ENCODE data around the gene HRH2.

Gene HRH2

GRCh38 chr5:175658299-175659145, 651 bp downstream of the HRH2 start:
- peaks cover 4% of the 10 kb centered on the region for H3K36me3 Mint-ChIP-seq
- peak overlapping the region; percentile 83 for H3K27ac Mint-ChIP-seq
- H3K27me3 Mint-ChIP-seq, result no peaks in the 10 kb centered on the region
- H3K9me3 Mint-ChIP-seq, result no peaks in the 10 kb centered on the region
- peak overlapping the region; percentile 93 for H3K4me3 Mint-ChIP-seq
- H3K4me1 Mint-ChIP-seq, result peaks cover 83% of the 10 kb centered on the region

- H3K27ac Mint-ChIP-seq, result peak overlapping the region; percentile 18
- peak overlapping the region; percentile 93 for H3K4me3 Mint-ChIP-seq
- H3K36me3 Mint-ChIP-seq, result peaks cover 7% of the 10 kb centered on the region
- peaks cover 81% of the 10 kb centered on the region for H3K4me1 Mint-ChIP-seq
- H3K27me3 Mint-ChIP-seq, result no peaks in the 10 kb centered on the region
- no peaks in the 10 kb centered on the region for H3K9me3 Mint-ChIP-seq
Measured at GRCh38 chr5:175659546-175660253, 1.8 kb downstream of the HRH2 start.

- no peaks in the 10 kb centered on the region for H3K27me3 Mint-ChIP-seq
- no peak overlapping the region for H3K4me3 Mint-ChIP-seq
- H3K9me3 Mint-ChIP-seq, result no peaks in the 10 kb centered on the region
- peaks cover 85% of the 10 kb centered on the region for H3K4me1 Mint-ChIP-seq
- peaks cover 8% of the 10 kb centered on the region for H3K36me3 Mint-ChIP-seq
- H3K27ac Mint-ChIP-seq, result peak overlapping the region; percentile 46
Measured at GRCh38 chr5:175663186-175664184, 5.6 kb downstream of the HRH2 start.

GRCh38 chr5:175664723-175665122, 6.9 kb downstream of the HRH2 start:
- Mint-ChIP-seq H3K36me3 (peaks cover 8% of the 10 kb centered on the region), H3K27ac (peak overlapping the region; percentile 59), H3K27me3 (no peaks in the 10 kb centered on the region), H3K9me3 (no peaks in the 10 kb centered on the region), H3K4me3 (no peak overlapping the region), H3K4me1 (peaks cover 75% of the 10 kb centered on the region)

GRCh38 chr5:175666216-175666615, 8.3 kb downstream of the HRH2 start:
- Mint-ChIP-seq H3K4me1 (peaks cover 70% of the 10 kb centered on the region), H3K36me3 (peaks cover 8% of the 10 kb centered on the region), H3K9me3 (no peaks in the 10 kb centered on the region), H3K27me3 (no peaks in the 10 kb centered on the region), H3K4me3 (no peak overlapping the region), H3K27ac (no peak overlapping the region)

GRCh38 chr5:175668006-175668405, 10.1 kb downstream of the HRH2 start:
- no peaks in the 10 kb centered on the region for H3K27me3 Mint-ChIP-seq
- H3K9me3 Mint-ChIP-seq, result no peaks in the 10 kb centered on the region
- H3K36me3 Mint-ChIP-seq, result peaks cover 4% of the 10 kb centered on the region
- H3K27ac Mint-ChIP-seq, result no peak overlapping the region
- H3K4me3 Mint-ChIP-seq, result no peak overlapping the region
- H3K4me1 Mint-ChIP-seq, result peaks cover 74% of the 10 kb centered on the region

GRCh38 chr5:175670372-175670771, 12.5 kb downstream of the HRH2 start:
- no peaks in the 10 kb centered on the region for H3K9me3 Mint-ChIP-seq
- H3K4me1 Mint-ChIP-seq, result peaks cover 70% of the 10 kb centered on the region
- no peak overlapping the region for H3K4me3 Mint-ChIP-seq
- no peaks in the 10 kb centered on the region for H3K36me3 Mint-ChIP-seq
- peak overlapping the region; percentile 77 for H3K27ac Mint-ChIP-seq
- no peaks in the 10 kb centered on the region for H3K27me3 Mint-ChIP-seq

GRCh38 chr5:175671013-175671412, 13.1 kb downstream of the HRH2 start:
- Mint-ChIP-seq H3K4me3 (no peak overlapping the region), H3K4me1 (peaks cover 72% of the 10 kb centered on the region), H3K36me3 (peaks cover 1% of the 10 kb centered on the region), H3K27ac (no peak overlapping the region), H3K9me3 (no peaks in the 10 kb centered on the region), H3K27me3 (no peaks in the 10 kb centered on the region)

GRCh38 chr5:175672976-175673648, 15.2 kb downstream of the HRH2 start:
- peak overlapping the region; percentile 69 for H3K27ac Mint-ChIP-seq
- H3K27me3 Mint-ChIP-seq, result no peaks in the 10 kb centered on the region
- peaks cover 1% of the 10 kb centered on the region for H3K36me3 Mint-ChIP-seq
- H3K4me3 Mint-ChIP-seq, result no peak overlapping the region
- no peaks in the 10 kb centered on the region for H3K9me3 Mint-ChIP-seq
- peaks cover 72% of the 10 kb centered on the region for H3K4me1 Mint-ChIP-seq

- Mint-ChIP-seq H3K9me3 (no peaks in the 10 kb centered on the region), H3K4me1 (peaks cover 83% of the 10 kb centered on the region), H3K4me3 (no peak overlapping the region), H3K27me3 (no peaks in the 10 kb centered on the region), H3K36me3 (peaks cover 1% of the 10 kb centered on the region), H3K27ac (peak overlapping the region; percentile 64)
Measured at GRCh38 chr5:175674731-175675346, 17.0 kb downstream of the HRH2 start.

- Mint-ChIP-seq H3K27me3 (no peaks in the 10 kb centered on the region), H3K4me3 (no peak overlapping the region), H3K27ac (no peak overlapping the region), H3K36me3 (peaks cover 1% of the 10 kb centered on the region), H3K4me1 (peaks cover 81% of the 10 kb centered on the region), H3K9me3 (no peaks in the 10 kb centered on the region)
Measured at GRCh38 chr5:175675873-175676272, 18.0 kb downstream of the HRH2 start.

GRCh38 chr5:175677571-175677970, 19.7 kb downstream of the HRH2 start:
- Mint-ChIP-seq H3K9me3 (no peaks in the 10 kb centered on the region), H3K36me3 (peaks cover 1% of the 10 kb centered on the region), H3K27ac (peak overlapping the region; percentile 4), H3K27me3 (no peaks in the 10 kb centered on the region), H3K4me1 (peaks cover 64% of the 10 kb centered on the region), H3K4me3 (no peak overlapping the region)

GRCh38 chr5:175678074-175678473, 20.2 kb downstream of the HRH2 start:
- Mint-ChIP-seq H3K27me3 (no peaks in the 10 kb centered on the region), H3K4me1 (peaks cover 59% of the 10 kb centered on the region), H3K36me3 (peaks cover 4% of the 10 kb centered on the region), H3K4me3 (no peak overlapping the region), H3K27ac (peak overlapping the region; percentile 4), H3K9me3 (no peaks in the 10 kb centered on the region)

- H3K27ac Mint-ChIP-seq, result peak overlapping the region; percentile 47
- peaks cover 63% of the 10 kb centered on the region for H3K4me1 Mint-ChIP-seq
Measured at GRCh38 chr5:175679411-175679810, 21.5 kb downstream of the HRH2 start.

More at GRCh38 chr5:175679411-175679810, 21.5 kb downstream of the HRH2 start:
- Mint-ChIP-seq H3K27me3 (no peaks in the 10 kb centered on the region), H3K4me3 (no peak overlapping the region), H3K36me3 (peaks cover 9% of the 10 kb centered on the region), H3K9me3 (no peaks in the 10 kb centered on the region)

Data from activated naive CD4-positive, alpha-beta T cell treated with anti-CD3 and anti-CD28 coated beads, Interleukin-2, amount 50 U/mL, for 24 hours (primary cell).